GM10847 (cell line): ENCODE data around the gene YBX2.

Source experiments
- POLR2A ChIP-seq: IDR thresholded peaks from 2 replicates; pipeline ENCODE4 v1.6.1; 2011; ENCODE audit not compliant: insufficient read length; ENCODE audit errors: extremely low read depth

Gene YBX2

DNA sequence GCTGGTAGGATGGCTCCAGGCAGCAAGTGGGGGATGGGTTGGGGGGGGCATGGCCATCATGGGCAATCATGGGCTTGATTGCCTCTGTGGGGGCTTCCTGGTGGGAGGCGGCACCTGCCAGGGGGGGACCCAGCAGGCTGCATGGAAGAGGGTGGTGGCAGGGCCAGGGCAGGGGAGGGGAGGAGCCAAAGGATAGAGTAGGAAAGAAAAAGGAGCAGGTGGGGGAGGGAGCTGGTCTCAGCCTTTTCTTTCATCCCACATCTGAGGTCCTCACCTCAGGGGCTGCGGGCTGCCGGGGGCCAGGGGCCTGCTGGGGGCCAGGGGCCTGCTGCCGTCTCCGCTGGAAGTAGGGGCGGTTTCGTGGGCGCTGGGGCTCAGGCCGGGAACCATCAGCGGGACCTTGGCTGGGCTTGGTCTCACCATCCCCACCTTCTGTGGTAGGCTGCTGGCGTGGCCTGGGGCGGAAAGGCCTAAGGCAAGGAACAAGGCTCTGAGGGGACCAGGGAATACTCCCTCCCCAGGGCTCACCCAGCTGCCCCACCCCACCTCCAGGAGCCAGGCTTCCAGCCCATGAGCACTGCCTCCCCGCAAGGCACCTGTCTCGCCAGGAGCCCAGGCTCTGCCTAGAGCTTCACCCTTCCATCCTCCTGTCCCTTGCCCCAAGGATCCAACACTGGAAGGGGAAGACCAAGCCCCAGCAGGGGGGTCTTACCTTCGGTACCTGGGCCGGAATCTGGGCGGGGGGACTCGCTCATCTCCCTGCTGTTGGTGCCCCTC, 5.0 kb downstream of the YBX2 start:
- TF ChIP-seq POLR2A, result no peak

DNA sequence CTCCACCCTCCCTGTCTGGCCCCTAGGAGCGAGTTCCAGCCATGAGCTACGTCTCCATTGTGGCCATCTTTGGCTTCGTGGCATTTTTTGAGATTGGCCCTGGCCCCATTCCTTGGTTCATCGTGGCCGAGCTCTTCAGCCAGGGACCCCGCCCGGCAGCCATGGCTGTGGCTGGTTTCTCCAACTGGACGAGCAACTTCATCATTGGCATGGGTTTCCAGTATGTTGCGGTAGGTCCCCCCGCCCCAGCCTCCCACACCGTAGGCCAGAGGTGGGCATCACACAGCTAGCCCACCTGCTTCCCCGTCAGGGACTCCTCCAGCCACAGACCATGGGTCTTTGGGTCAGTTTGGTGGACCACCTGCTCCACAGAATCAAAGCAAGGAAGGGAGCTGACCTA, 8.8 kb downstream of the YBX2 start:
- TF ChIP-seq POLR2A, result no peak

DNA sequence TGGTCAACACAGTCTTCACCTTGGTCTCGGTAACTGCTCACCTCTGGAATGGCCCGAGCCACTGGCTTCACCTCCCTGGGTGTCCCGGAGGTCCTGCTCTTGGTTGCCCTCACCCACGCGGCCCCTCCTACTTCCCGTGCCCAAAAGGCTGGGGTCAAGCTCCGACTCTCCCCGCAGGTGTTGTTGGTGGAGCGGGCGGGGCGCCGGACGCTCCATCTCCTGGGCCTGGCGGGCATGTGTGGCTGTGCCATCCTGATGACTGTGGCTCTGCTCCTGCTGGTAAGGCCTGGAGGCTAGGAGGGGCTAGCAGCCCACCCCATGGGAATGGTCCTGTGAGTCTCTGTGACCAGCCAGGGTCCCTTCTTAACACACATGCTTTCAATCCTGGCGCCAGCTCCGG, 9.5 kb downstream of the YBX2 start:
- TF ChIP-seq POLR2A, result no peak

DNA sequence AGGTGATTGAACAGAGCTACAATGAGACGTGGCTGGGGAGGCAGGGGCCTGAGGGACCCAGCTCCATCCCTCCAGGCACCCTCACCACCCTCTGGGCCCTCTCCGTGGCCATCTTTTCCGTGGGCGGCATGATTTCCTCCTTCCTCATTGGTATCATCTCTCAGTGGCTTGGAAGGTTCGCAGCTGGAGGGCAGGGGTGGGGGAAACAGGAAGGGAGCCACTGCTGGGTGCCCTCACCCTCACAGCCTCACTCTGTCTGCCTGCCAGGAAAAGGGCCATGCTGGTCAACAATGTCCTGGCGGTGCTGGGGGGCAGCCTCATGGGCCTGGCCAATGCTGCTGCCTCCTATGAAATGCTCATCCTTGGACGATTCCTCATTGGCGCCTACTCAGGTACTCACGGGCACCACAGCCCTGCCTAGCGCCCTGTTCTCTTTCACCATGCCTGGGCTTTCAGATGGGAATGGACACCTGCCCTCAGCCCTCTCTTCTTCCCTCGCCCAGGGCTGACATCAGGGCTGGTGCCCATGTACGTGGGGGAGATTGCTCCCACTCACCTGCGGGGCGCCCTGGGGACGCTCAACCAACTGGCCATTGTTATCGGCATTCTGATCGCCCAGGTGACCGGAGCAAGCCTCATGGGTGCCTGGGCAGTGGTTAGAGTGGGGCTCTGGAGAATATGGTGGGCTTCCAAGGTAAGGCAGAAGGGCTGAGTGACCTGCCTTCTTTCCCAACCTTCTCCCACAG, 10.8 kb downstream of the YBX2 start:
- TF ChIP-seq POLR2A, result no peak

DNA sequence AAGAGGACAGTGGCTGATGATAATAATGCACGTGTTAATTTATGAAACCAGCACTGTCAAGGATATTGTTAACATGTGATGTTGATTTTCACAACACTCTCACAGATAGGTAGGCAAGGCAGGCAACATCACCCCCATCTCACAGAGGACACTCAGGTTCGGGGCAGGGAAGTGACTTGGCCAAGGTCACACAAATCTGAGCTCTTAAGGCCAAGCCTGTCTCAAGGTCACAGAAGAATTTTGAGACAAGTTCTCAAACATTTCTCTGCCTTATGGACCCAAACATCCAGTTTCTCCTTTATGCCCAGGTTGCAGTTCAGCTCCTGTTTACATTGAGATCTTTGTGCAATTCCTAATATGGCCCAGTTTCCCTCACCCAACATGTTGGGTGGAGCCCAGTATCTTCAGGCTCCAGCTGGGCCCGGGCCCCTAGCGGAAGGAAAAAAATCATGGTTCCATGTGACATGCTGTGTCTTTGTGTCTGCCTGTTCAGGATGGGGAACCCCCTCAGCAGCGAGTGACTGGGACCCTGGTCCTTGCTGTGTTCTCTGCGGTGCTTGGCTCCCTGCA, 11.6 kb downstream of the YBX2 start:
- no peak for TF ChIP-seq POLR2A

DNA sequence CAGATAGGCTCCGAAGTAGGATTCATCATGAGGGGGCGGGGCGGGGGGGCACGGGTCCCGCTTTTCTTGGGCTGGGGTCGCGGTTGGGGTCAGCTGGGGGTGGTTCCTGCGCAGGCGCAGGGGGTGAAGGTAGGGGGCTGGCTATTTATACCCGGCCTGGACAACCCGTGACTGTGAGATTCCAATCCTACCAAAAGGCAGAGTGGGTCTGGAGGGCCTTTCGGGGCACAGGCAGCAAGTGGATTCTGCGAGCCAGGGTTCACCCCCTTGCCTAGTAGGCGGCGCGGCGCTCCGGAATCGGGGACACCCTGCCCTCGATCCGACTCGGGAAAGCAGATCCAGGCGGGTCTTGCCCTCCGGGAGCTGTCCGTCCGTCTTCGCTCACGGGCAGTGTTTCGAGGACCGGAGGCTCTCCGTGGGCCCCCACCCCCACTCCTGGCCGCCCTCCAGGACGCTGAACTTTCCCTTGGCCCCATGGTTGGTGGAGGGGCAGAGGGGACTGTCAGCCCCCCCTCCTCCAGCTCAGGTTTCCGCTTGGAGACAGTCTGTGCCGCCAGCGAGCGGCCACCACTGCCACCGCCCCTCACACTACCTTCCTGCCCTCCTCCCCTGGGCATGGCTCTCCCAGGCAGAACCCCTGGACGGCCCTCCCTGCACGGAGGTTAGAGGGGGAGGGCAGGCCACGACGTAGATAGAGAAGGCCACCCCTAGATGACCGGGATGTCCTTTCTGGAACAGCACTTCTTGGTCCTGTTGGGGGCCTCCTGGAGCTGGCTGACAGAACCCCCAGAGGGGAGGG, 12.3 kb downstream of the YBX2 start:
- TF ChIP-seq POLR2A, result no peak

DNA sequence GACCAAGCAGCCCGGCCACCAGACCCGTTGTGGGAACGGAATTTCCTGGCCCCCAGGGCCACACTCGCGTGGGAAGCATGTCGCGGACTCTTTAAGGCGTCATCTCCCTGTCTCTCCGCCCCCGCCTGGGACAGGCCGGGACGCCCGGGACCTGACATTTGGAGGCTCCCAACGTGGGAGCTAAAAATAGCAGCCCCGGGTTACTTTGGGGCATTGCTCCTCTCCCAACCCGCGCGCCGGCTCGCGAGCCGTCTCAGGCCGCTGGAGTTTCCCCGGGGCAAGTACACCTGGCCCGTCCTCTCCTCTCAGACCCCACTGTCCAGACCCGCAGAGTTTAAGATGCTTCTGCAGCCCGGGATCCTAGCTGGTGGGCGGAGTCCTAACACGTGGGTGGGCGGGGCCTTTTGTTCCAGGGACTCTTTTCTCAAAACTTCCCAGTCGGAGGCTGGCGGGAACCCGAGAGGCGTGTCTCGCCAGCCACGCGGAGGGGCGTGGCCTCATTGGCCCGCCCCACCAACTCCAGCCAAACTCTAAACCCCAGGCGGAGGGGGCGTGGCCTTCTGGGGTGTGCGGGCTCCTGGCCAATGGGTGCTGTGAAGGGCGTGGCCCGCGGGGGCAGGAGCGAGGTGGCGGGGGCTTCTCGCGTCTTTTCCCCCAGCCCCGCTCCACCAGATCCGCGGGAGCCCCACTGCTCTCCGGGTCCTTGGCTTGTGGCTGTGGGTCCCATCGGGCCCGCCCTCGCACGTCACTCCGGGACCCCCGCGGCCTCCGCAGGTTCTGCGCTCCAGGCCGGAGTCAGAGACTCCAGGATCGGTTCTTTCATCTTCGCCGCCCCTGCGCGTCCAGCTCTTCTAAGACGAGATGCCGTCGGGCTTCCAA, 13.1 kb downstream of the YBX2 start, which contains the start of gene SLC2A4:
SLC2A4 (plus strand) TSS at position 645 of the 879 bp plus-strand sequence; CDS start at position 862, 217 bp downstream.
- TF ChIP-seq POLR2A, result no peak

DNA sequence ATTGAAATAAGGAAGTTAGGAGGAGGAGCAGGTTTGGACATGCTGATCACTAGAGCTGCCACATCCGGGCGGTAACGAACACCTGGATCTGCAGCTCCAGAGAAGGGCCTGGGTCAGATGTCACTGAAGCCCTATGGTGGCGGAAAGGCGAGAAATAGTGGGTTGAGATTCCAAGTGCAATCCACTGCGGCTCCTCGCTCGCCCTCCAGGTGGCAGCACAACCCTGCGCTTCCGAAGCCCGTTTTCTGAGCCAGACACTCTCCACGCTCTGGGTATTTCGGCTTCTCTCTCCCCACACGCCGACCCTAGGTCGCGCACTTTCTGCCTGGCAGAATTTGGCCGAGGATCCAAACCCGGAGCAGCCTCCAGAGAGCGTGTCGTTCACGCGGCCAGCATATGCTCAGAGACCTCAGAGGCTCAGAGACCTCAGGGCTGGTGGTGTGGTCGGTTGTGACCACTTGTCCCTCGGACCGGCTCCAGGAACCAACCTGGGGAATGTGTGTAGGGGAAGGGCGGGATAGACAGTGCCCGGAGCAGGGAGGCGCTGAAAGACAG, 13.8 kb downstream of the YBX2 start:
- TF ChIP-seq POLR2A, result no peak

DNA sequence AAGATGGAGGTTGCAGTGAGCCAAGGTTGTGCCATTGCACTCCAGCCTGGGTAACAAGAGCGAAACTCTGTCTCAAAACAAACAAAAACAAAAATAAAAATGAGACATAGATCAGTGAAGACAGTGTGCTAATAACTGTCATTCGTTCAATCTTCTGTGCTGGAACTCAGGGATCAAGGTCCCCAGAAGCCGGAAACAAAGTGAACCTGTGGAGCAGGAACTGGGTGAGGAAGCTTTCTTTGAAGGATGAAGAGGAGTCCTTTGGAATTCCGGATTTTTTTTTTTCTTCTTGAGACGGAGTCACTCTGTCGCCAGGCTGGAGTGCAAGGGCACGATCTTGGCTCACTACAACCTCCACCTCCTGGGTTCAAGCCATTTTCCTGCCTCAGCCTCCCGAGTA, 15.0 kb downstream of the YBX2 start:
- no peak for TF ChIP-seq POLR2A

DNA sequence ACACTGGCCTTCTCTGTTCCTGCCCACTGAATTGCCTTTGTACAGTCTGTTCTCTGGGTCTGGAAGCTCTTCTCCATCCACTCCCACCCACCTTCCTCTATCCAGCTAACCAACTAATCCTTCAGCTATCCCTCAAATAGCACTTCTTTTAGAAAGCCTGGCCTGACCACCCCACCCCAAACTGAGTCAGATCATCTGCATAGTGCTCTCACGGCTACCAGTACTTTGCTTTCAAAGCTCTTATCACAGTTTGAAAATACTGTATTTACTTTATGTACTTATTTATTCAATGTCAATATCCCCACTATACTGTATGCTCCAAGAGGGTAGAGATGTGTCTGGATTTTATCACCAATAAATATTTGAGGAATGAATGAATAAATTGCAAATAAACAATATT, 27.7 kb downstream of the YBX2 start:
- TF ChIP-seq POLR2A, result no peak

DNA sequence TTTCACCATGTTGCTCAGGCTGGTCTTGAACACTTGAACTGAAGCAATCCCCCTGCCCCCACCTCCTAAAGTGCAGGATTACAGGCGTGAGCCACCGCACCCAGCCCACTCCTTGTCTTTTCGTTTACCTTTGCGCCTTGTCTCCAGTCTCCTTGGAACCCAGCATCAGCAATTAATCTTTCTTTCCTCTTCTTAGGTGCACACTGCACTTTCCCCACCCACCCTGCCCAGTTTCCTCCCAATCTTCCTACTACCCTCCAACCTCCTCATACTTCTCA, 30.7 kb downstream of the YBX2 start:
- TF ChIP-seq POLR2A, result no peak

DNA sequence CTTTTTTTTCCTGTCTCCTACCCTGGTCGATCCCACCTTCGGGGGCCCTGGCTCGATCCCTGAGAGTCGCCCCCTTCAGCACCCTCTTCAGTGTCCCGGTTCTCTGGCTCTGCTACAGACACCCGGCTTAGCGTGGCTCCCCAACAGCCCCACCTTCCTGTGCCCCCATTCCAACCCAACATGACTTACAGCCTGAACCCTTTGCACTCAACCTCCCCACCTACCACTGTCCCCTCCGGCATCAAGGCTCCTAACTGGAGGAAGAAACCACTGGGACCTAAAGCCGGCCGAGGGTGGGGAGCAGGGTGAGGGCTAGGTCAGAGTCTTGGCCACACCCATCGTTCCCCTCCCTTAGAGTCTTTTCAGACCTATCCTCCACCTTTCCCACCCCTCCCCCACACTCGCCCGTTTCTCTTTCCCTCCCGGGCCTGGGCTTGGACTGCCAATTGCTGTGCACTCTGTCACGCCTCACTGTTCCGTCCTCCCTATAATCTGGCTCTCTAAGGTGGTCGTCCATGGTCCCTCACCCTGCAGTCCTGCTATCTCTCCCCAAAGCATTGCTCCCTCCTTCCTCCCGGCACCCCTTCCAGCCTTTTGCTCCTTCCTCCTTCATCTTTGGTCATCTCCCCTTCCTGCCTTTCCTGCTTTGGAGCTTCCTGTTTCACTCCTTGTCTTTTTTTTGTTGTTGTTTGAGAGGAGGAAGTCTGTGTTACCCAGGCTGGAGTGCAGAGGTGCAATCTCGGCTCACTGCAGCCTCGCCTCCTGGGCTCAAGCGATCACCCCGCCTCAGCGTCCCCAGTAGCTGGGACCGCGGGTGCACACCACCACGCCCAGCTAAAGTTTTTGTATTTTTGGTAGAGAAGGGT, 31.3 kb downstream of the YBX2 start:
- no peak for TF ChIP-seq POLR2A

DNA sequence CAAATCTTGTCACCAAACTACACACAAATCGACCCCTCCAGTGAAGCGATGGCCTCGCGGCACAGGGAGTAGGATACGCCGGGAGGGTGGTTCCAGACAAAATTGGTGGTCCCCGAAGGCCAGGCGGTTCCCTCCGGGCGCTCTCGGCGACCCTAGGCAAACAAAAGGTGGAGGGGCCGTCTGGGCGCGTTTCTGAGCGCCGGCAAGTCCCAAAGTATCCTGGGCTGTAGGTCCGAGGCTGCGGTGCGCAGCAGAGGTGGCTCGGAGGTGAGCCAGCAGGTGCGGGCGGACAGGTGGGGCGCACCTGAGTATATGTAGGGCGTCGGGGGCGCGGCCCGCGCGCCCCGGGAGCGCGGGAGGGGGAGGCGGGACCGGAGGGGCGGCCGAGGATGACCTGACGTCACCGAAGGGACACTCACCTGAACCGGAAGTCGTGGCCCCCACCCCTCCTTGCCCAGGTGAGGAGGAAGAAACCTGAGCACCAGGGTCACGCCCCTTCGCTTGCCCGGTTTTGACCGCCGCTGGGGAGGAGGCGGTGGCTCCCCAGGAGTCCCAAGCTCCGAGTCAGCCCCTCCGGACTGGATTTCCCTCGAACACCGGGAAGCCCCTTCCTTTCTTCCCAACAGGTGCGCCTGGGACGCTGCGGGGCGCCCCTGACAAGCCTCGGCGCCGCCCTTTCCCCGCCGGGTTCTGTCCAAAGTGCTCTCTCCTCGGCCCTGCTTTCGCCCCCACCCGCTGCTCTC, 32.1 kb downstream of the YBX2 start, which contains the start of gene CLDN7:
CLDN7 (minus strand) TSS at position 287 of the 743 bp plus-strand sequence. CDS start 435 bp downstream, outside the sequence.
- no peak for TF ChIP-seq POLR2A
